Astrocyte of the cerebellum (primary cell): Measurements from ENCODE around the gene SMAD6.

Source experiments
- DNase-seq: peaks from one replicate; pipeline ENCODE4 v3.0.0-alpha.2; 2011; ENCODE audit warnings: low read depth
- H3K4me3 ChIP-seq: 2 replicates; pipeline ENCODE4 v1.5.1; 2011; ENCODE audit warnings: mild to moderate bottlenecking, low read depth, low read length, moderate library complexity
- in situ Hi-C: cut with HindIII; loops from 2 replicates; pipeline ENCODE4 v1.10.0; 2017; ENCODE audit warnings: low sequenced_read_pairs
- TF ChIP-seq, protein P1 (sequence below): IDR thresholded peaks from 2 replicates; pipeline ENCODE4 v1.5.1; 2012; ENCODE audit warnings: low read length, low read depth, moderate library complexity, mild to moderate bottlenecking; ENCODE audit errors: missing control alignments

The SMAD6 gene

DNA sequence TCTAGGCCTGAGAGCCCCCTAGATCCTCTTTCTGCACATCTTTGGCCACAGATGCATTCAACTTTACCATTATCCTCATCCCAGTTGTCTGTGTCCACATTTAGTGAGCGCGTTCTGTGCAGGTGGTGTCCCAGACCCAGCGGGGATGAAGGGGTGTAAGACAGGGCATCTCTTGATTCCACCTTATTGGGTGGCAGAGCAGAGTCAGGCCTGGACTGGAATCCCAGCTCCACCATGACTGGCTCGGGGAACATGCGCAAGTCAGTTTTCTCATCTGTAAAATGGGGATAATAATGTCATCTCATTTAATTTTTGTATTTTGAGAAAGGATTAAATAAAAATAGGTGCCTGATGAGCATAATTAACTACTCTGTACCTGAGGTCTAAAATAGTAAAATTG is 7.8 kb downstream of the SMAD6 start:
- in situ Hi-C loops, result no loop called here
- TF ChIP-seq, protein P1, sequence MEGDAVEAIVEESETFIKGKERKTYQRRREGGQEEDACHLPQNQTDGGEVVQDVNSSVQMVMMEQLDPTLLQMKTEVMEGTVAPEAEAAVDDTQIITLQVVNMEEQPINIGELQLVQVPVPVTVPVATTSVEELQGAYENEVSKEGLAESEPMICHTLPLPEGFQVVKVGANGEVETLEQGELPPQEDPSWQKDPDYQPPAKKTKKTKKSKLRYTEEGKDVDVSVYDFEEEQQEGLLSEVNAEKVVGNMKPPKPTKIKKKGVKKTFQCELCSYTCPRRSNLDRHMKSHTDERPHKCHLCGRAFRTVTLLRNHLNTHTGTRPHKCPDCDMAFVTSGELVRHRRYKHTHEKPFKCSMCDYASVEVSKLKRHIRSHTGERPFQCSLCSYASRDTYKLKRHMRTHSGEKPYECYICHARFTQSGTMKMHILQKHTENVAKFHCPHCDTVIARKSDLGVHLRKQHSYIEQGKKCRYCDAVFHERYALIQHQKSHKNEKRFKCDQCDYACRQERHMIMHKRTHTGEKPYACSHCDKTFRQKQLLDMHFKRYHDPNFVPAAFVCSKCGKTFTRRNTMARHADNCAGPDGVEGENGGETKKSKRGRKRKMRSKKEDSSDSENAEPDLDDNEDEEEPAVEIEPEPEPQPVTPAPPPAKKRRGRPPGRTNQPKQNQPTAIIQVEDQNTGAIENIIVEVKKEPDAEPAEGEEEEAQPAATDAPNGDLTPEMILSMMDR, result no peak
- no peak for DNase-seq
- H3K4me3 ChIP-seq, result no peak overlapping the region

DNA sequence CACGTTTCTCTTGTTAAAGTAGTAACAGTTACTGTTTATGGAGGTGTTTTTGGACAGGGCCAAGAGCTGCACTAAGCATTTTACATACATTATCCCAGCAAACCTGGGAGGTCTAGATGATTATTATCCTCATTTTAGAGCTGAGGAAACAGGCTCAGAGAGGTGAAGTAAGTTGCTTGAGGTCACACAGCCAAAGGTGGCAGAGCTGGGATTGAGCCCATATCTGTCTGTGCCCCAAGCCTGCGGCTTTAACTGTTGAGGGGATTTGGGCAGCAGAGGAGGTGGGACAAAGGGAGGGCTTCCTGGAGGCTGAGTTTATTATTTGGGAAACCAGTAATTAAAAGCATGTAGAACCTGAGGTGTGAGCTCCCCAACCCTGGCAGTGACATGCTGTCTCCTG is 9.2 kb downstream of the SMAD6 start:
- in situ Hi-C loops, result no loop called here
- no peak for DNase-seq
- H3K4me3 ChIP-seq, result no peak overlapping the region
- TF ChIP-seq, protein P1, result no peak

DNA sequence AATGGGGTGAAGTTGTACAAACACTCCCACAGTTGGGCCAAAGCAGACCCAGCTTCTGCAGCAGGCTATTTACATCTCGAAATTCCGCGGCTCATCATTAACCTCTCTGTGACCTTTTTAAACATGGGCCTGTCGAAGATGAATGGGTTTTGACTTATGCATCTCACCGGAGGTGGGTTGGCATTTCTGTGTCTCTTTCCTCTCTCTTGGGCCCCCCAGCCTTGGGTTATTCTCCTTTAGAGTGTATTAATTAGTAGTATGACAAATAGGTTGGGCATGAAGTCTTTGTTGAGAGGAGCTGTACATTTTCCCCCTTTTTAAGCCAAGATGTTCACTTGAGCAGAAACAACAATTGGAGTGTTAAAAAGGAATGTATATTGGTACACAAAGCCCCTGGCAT is 9.8 kb downstream of the SMAD6 start:
- no peak for DNase-seq
- in situ Hi-C loops, result no loop called here
- no peak overlapping the region for H3K4me3 ChIP-seq
- TF ChIP-seq, protein P1, result no peak

DNA sequence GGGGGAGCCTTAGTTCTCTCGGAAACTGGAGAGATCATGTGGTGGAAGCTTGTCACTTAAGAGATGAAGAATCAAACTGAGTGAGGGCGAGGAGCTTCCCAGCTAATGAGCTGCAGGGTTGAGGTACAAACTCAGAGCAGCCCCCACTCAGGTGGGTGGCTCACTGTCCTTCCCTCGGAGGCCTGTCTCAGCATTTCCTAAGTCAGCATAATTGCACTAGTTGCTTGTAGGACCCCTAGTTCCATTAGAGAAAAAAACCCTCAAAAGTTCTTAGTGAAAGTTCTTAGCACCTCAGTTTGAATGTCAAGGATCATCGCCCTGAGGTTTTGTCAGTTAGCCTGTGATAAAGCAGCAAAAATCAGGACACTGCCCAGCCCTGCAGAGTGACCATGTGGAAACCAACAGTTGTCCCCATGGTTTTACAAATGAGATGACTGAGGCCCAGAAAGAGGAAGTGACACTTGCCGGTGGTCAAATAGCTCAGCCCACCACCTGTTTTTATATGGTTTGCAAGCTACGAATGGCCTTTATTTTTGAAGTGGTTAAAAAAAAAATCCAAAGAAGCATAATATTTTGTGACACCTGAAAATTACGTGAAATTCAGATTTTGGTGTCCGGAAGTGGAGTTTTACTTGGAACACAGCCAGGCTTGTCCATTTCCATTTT is 11.9 kb downstream of the SMAD6 start:
- in situ Hi-C loops, result no loop called here
- TF ChIP-seq, protein P1, result no peak
- no peak for DNase-seq
- H3K4me3 ChIP-seq, result no peak overlapping the region

DNA sequence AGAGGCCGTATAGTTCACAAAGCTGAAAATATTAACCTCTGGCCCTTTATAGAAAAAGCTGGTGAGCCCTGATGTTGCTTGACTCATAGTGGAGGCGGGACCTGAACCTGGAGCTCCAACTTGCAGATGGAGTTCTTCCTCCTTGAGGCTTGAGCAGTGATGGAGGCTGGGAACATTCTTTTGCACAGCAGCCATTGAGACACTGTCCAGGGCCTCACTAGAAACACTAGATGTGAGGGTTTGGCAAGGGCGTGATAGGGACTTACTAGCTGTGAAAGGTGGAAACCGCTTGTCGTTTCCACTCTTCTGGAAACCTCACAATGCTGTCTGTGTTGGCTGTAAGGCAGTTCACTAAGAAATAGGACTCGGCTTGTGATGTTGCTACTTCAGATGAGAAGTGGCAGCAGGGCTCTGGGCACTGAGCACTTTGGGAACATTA is 12.5 kb downstream of the SMAD6 start:
- no peak overlapping the region for H3K4me3 ChIP-seq
- in situ Hi-C loops, result no loop called here
- no peak for DNase-seq
- TF ChIP-seq, protein P1, result no peak

DNA sequence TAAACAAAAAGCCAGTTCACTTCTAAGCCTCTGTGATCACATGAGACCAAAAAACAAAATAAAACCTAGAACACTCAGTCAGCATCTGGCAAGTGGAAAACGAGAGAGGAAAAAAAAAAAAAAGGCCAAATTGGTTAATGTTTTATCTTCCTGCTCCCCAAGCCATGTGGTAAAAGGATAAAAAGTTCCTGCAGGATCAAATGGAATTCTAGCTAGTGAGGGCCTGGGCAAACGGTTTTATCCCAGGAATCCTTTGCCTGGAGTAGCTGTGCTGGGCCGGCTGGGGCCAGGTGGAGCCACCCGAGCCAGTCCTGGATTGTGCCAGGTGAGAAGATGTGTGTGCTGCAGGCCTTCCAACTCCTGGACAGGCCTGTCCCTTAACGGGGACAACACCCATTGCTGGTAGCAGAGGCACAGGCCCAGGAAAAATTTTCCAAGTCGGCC is 13.2 kb downstream of the SMAD6 start:
- TF ChIP-seq, protein P1, result no peak
- in situ Hi-C loops, result no loop called here
- no peak for DNase-seq
- H3K4me3 ChIP-seq, result no peak overlapping the region
